Loucy (cell line): ENCODE data around the gene ADGRL3.

Experiments used
- H2AFZ ChIP-seq: fragments of 200-600 bp; sonication (generic); 2 replicates; pipeline ENCODE4 v1.6.0; 2016; ENCODE audit warnings: antibody characterized with exemption, mild to moderate bottlenecking, low read length, moderate library complexity
- H3F3A ChIP-seq: fragments of 200-600 bp; 2 replicates; pipeline ENCODE4 v1.6.0; 2016; ENCODE audit warnings: antibody characterized with exemption, low read depth, mild to moderate bottlenecking
- H3K27me3 ChIP-seq: fragments of 200-600 bp; sonication (generic); 2 replicates; pipeline ENCODE4 v1.6.1; 2014; ENCODE audit warnings: low read length, mild to moderate bottlenecking; ENCODE audit not compliant: insufficient read depth, poor library complexity, severe bottlenecking
- H3K36me3 ChIP-seq: fragments of 200-600 bp; sonication (generic); 2 replicates; pipeline ENCODE4 v1.6.1; 2016; ENCODE audit warnings: low read length; ENCODE audit not compliant: insufficient read depth
- H3K4me1 ChIP-seq: fragments of 200-600 bp; sonication (generic); 2 replicates; pipeline ENCODE4 v1.5.1; 2014; ENCODE audit warnings: low read length, mild to moderate bottlenecking; ENCODE audit not compliant: insufficient read depth, poor library complexity, severe bottlenecking
- H3K4me2 ChIP-seq: fragments of 200-600 bp; sonication (generic); 2 replicates; pipeline ENCODE4 v1.6.0; 2014; ENCODE audit warnings: antibody characterized with exemption, low read length, low read depth, mild to moderate bottlenecking; ENCODE audit not compliant: poor library complexity, severe bottlenecking
- H3K4me3 ChIP-seq: fragments of 200-600 bp; sonication (generic); 2 replicates; pipeline ENCODE4 v1.5.1; 2014; ENCODE audit warnings: low read length, mild to moderate bottlenecking, mixed read lengths; ENCODE audit not compliant: poor library complexity, severe bottlenecking
- H3K79me2 ChIP-seq: fragments of 200-600 bp; sonication (generic); 2 replicates; pipeline ENCODE4 v1.6.1; 2014; ENCODE audit warnings: low read length; ENCODE audit not compliant: insufficient read depth
- H3K9ac ChIP-seq: fragments of 200-600 bp; sonication (generic); 2 replicates; pipeline ENCODE4 v1.6.0; 2014; ENCODE audit warnings: mild to moderate bottlenecking, low read depth, low read length, moderate library complexity; ENCODE audit not compliant: poor library complexity, severe bottlenecking
- H3K9me2 ChIP-seq: fragments of 200-600 bp; sonication (generic); replicated peaks from 2 replicates; pipeline ENCODE4 v1.6.1; 2016; ENCODE audit warnings: low read depth, low read length, mixed read lengths
- H3K9me3 ChIP-seq: fragments of 200-600 bp; sonication (generic); 2 replicates; pipeline ENCODE4 v1.6.1; 2014; ENCODE audit warnings: mild to moderate bottlenecking, antibody characterized with exemption, low read length, low read depth; ENCODE audit not compliant: insufficient read depth
- H4K20me1 ChIP-seq: fragments of 200-600 bp; sonication (generic); 2 replicates; pipeline ENCODE4 v1.6.0; 2014; ENCODE audit warnings: antibody characterized with exemption, low read length, mild to moderate bottlenecking; ENCODE audit not compliant: insufficient read depth, poor library complexity, severe bottlenecking
- EZH2phosphoT487 ChIP-seq: fragments of 200-600 bp; IDR thresholded peaks from 2 replicates; pipeline ENCODE4 v1.6.1; 2018; ENCODE audit warnings: antibody characterized with exemption, mild to moderate bottlenecking, moderate library complexity, borderline replicate concordance
- TF ChIP-seq, protein P1 (sequence below): fragments of 200-600 bp; sonication (generic); conservative IDR thresholded peaks from 2 replicates; pipeline ENCODE4 v1.5.1; 2014; ENCODE audit warnings: mild to moderate bottlenecking, antibody characterized with exemption, low read length

ADGRL3 gene

DNA sequence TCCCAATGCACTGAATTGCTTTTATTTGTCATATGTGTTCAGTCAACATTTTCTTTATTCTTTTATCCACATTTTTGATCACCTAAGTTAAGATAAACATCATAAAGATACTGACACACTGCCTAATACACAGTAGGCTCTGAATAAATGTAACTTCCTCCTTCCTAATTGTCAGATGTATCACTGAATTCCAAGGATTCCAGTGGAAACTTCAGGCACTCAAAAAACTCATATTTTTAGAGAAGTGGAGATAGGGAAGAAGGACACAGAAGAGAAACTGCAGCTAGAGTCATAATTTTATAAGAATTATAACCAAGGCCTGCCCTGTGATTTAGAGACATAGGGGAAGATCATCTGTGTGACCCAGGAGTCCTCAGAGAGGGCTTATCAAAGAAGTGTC is 753.3 kb downstream of the ADGRL3 start:
- Histone ChIP-seq H3K36me3 (no peaks in the 10 kb centered on the region), H3K9me2 (no peaks in the 10 kb centered on the region)
- no peak for TF ChIP-seq EZH2phosphoT487
- TF ChIP-seq, protein P1, sequence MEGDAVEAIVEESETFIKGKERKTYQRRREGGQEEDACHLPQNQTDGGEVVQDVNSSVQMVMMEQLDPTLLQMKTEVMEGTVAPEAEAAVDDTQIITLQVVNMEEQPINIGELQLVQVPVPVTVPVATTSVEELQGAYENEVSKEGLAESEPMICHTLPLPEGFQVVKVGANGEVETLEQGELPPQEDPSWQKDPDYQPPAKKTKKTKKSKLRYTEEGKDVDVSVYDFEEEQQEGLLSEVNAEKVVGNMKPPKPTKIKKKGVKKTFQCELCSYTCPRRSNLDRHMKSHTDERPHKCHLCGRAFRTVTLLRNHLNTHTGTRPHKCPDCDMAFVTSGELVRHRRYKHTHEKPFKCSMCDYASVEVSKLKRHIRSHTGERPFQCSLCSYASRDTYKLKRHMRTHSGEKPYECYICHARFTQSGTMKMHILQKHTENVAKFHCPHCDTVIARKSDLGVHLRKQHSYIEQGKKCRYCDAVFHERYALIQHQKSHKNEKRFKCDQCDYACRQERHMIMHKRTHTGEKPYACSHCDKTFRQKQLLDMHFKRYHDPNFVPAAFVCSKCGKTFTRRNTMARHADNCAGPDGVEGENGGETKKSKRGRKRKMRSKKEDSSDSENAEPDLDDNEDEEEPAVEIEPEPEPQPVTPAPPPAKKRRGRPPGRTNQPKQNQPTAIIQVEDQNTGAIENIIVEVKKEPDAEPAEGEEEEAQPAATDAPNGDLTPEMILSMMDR, result no peak

DNA sequence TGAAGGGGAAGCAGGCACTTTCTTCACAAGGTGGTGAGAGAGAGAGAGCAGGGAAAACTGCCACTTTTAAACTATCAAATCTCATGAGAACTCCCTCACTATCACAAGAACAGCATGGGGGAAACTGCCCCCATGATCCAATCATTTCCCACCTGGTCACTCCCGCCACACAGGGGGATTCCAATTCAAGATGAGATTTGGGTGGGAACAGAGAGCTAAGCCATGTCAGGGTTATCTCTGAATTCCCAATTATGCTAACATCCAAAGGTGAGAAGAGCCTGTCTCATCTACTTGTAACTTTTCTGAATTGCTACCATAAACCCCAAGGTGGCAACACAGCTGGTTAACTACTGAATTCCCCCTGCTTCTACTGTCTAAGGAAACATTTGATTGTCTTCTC is 758.5 kb downstream of the ADGRL3 start:
- Histone ChIP-seq H3K9me2 (no peaks in the 10 kb centered on the region), H3K27me3 (no peaks in the 10 kb centered on the region), H3K79me2 (no peaks in the 10 kb centered on the region), H3K36me3 (no peaks in the 10 kb centered on the region), H4K20me1 (no peaks in the 10 kb centered on the region), H3K9ac (no peak overlapping the region), H3K4me3 (no peak overlapping the region), H3K9me3 (no peaks in the 10 kb centered on the region), H3K4me1 (no peaks in the 10 kb centered on the region), H3F3A (no peaks in the 10 kb centered on the region), H3K4me2 (no peak overlapping the region), H2AFZ (no peak overlapping the region)
- TF ChIP-seq, protein P1, result no peak
- TF ChIP-seq EZH2phosphoT487, result no peak

More for the DNA sequence above, 753.3 kb downstream of the ADGRL3 start:
- Histone ChIP-seq H3K4me3 (no peak overlapping the region), H3K27me3 (no peaks in the 10 kb centered on the region), H3K9me3 (no peaks in the 10 kb centered on the region), H4K20me1 (no peaks in the 10 kb centered on the region), H3K4me1 (no peaks in the 10 kb centered on the region), H3F3A (no peaks in the 10 kb centered on the region), H3K4me2 (no peak overlapping the region), H2AFZ (no peak overlapping the region), H3K79me2 (no peaks in the 10 kb centered on the region), H3K9ac (no peak overlapping the region)

DNA sequence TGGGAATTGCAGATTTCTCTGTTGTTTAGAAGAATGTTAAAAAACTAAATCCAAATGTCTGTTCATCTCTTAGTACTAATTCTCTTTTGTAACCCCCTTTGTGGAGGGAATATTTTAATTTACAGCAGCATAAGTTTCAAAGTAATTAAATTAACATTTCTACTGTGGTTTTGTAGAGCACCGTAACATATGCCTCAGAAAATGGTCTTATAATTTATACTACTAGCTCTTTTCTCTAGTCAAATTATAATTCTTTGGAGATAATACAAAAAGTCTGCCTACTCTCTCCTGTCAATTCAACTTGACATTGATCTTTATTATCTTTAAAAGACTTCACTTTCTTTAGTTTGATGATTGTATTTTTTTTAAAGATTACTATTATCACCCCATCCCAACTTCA is 759.0 kb downstream of the ADGRL3 start:
- no peaks in the 10 kb centered on the region for H3K9me2 ChIP-seq
- no peaks in the 10 kb centered on the region for H3K9me3 ChIP-seq

More for the DNA sequence above, 759.0 kb downstream of the ADGRL3 start:
- Histone ChIP-seq H3F3A (no peaks in the 10 kb centered on the region), H3K4me1 (no peaks in the 10 kb centered on the region), H3K4me3 (no peak overlapping the region), H2AFZ (no peak overlapping the region), H4K20me1 (no peaks in the 10 kb centered on the region), H3K27me3 (no peaks in the 10 kb centered on the region), H3K4me2 (no peak overlapping the region), H3K9ac (no peak overlapping the region), H3K79me2 (no peaks in the 10 kb centered on the region), H3K36me3 (no peaks in the 10 kb centered on the region)
- TF ChIP-seq, protein P1, result no peak
- TF ChIP-seq EZH2phosphoT487, result no peak
